ENCODE results near the gene KRT6C.

KRT6C gene

GRCh38 chr12:52436828-52437474 is 36.7 kb downstream of the KRT6C start:
- H3K4me1 ChIP-seq (ENCODE audit: control insufficient read depth in 5 of 5, insufficient read depth in 5 of 5, low read length in 5 of 5): peaks cover 0 to under 1% (median under 1%) of the 10 kb centered on the region in 5 donors
- peaks cover 0 to 2% (median 0%) of the 10 kb centered on the region in 5 donors for H3K27me3 ChIP-seq (ENCODE audit: control insufficient read depth in 5 of 5, insufficient read depth in 4 of 5, low read length in 5 of 5)
- no peak overlapping the region for H3K27ac ChIP-seq (ENCODE audit: low read depth, low read length)
- no peak overlapping the region for H3K9ac ChIP-seq (ENCODE audit: low read length in 5 of 5)
- no peaks in the 10 kb centered on the region for H3K36me3 ChIP-seq (ENCODE audit: control insufficient read depth in 5 of 5, insufficient read depth in 5 of 5, low read length in 5 of 5)
- no peak overlapping the region for H3K4me3 ChIP-seq (ENCODE audit: low read depth in 1 of 5, low read length in 5 of 5)
- H3K9me3 ChIP-seq (ENCODE audit: control insufficient read depth in 5 of 5, low read length in 5 of 5): no peaks in the 10 kb centered on the region

- H3K4me1 ChIP-seq (ENCODE audit: control insufficient read depth in 5 of 5, insufficient read depth in 5 of 5, low read length in 5 of 5): no peaks in the 10 kb centered on the region
- peaks cover 0 to 2% (median 0%) of the 10 kb centered on the region in 5 donors for H3K27me3 ChIP-seq (ENCODE audit: control insufficient read depth in 5 of 5, insufficient read depth in 4 of 5, low read length in 5 of 5)
- no peaks in the 10 kb centered on the region for H3K9me3 ChIP-seq (ENCODE audit: control insufficient read depth in 5 of 5, low read length in 5 of 5)
- no peaks in the 10 kb centered on the region for H3K36me3 ChIP-seq (ENCODE audit: control insufficient read depth in 5 of 5, insufficient read depth in 5 of 5, low read length in 5 of 5)
- no peak overlapping the region for H3K4me3 ChIP-seq (ENCODE audit: low read depth in 1 of 5, low read length in 5 of 5)
- H3K9ac ChIP-seq (ENCODE audit: low read length in 5 of 5): no peak overlapping the region
- H3K27ac ChIP-seq (ENCODE audit: low read depth, low read length): no peak overlapping the region
Measured at GRCh38 chr12:52436000-52436827, 37.4 kb downstream of the KRT6C start.

- H3K9me3 ChIP-seq (ENCODE audit: control insufficient read depth in 5 of 5, low read length in 5 of 5): no peaks in the 10 kb centered on the region
- no peaks in the 10 kb centered on the region for H3K4me1 ChIP-seq (ENCODE audit: control insufficient read depth in 5 of 5, insufficient read depth in 5 of 5, low read length in 5 of 5)
- peaks cover 0 to 2% (median 0%) of the 10 kb centered on the region in 5 donors for H3K27me3 ChIP-seq (ENCODE audit: control insufficient read depth in 5 of 5, insufficient read depth in 4 of 5, low read length in 5 of 5)
- H3K27ac ChIP-seq (ENCODE audit: low read depth, low read length): no peak overlapping the region
- H3K4me3 ChIP-seq (ENCODE audit: low read depth in 1 of 5, low read length in 5 of 5): no peak overlapping the region
- H3K9ac ChIP-seq (ENCODE audit: low read length in 5 of 5): no peak overlapping the region
- no peaks in the 10 kb centered on the region for H3K36me3 ChIP-seq (ENCODE audit: control insufficient read depth in 5 of 5, insufficient read depth in 5 of 5, low read length in 5 of 5)
Measured at GRCh38 chr12:52435659-52435999, 38.0 kb downstream of the KRT6C start.

GRCh38 chr12:52434760-52435530 is 38.7 kb downstream of the KRT6C start:
- Histone ChIP-seq H3K4me1 (ENCODE audit: control insufficient read depth in 5 of 5, insufficient read depth in 5 of 5, low read length in 5 of 5) (no peaks in the 10 kb centered on the region), H3K4me3 (ENCODE audit: low read depth in 1 of 5, low read length in 5 of 5) (no peak overlapping the region), H3K27me3 (ENCODE audit: control insufficient read depth in 5 of 5, insufficient read depth in 4 of 5, low read length in 5 of 5) (peaks cover 0 to 2% (median 0%) of the 10 kb centered on the region in 5 donors), H3K27ac (ENCODE audit: low read depth, low read length) (no peak overlapping the region), H3K9ac (ENCODE audit: low read length in 5 of 5) (no peak overlapping the region), H3K36me3 (ENCODE audit: control insufficient read depth in 5 of 5, insufficient read depth in 5 of 5, low read length in 5 of 5) (no peaks in the 10 kb centered on the region), H3K9me3 (ENCODE audit: control insufficient read depth in 5 of 5, low read length in 5 of 5) (no peaks in the 10 kb centered on the region)

- Histone ChIP-seq H3K36me3 (ENCODE audit: control insufficient read depth in 5 of 5, insufficient read depth in 5 of 5, low read length in 5 of 5) (no peaks in the 10 kb centered on the region), H3K27ac (ENCODE audit: low read depth, low read length) (no peak within 1 kb of the TSS), H3K27me3 (ENCODE audit: control insufficient read depth in 5 of 5, insufficient read depth in 4 of 5, low read length in 5 of 5) (peaks cover 0 to 2% (median 0%) of the 10 kb centered on the region in 5 donors), H3K9ac (ENCODE audit: low read length in 5 of 5) (no peak within 1 kb of the TSS), H3K9me3 (ENCODE audit: control insufficient read depth in 5 of 5, low read length in 5 of 5) (no peaks in the 10 kb centered on the region), H3K4me1 (ENCODE audit: control insufficient read depth in 5 of 5, insufficient read depth in 5 of 5, low read length in 5 of 5) (no peaks in the 10 kb centered on the region), H3K4me3 (ENCODE audit: low read depth in 1 of 5, low read length in 5 of 5) (no peak within 1 kb of the TSS)
Measured at GRCh38 chr12:52434081-52434733, 39.4 kb downstream of the KRT6C start, which contains the start of gene KRT75. KRT75 (minus strand) TSS chr12:52434371; CDS start chr12:52434304, 67 bp downstream.

- no peaks in the 10 kb centered on the region for H3K4me1 ChIP-seq (ENCODE audit: control insufficient read depth in 5 of 5, insufficient read depth in 5 of 5, low read length in 5 of 5)
- no peak overlapping the region for H3K9ac ChIP-seq (ENCODE audit: low read length in 5 of 5)
- peaks cover 0 to 2% (median 0%) of the 10 kb centered on the region in 5 donors for H3K27me3 ChIP-seq (ENCODE audit: control insufficient read depth in 5 of 5, insufficient read depth in 4 of 5, low read length in 5 of 5)
- H3K4me3 ChIP-seq (ENCODE audit: low read depth in 1 of 5, low read length in 5 of 5): no peak overlapping the region
- H3K9me3 ChIP-seq (ENCODE audit: control insufficient read depth in 5 of 5, low read length in 5 of 5): no peaks in the 10 kb centered on the region
- no peak overlapping the region for H3K27ac ChIP-seq (ENCODE audit: low read depth, low read length)
- H3K36me3 ChIP-seq (ENCODE audit: control insufficient read depth in 5 of 5, insufficient read depth in 5 of 5, low read length in 5 of 5): no peaks in the 10 kb centered on the region
Measured at GRCh38 chr12:52433501-52434080, 40.0 kb downstream of the KRT6C start.

GRCh38 chr12:52432559-52433207 is 40.9 kb downstream of the KRT6C start:
- no peaks in the 10 kb centered on the region for H3K4me1 ChIP-seq (ENCODE audit: control insufficient read depth in 5 of 5, insufficient read depth in 5 of 5, low read length in 5 of 5)
- no peak overlapping the region for H3K27ac ChIP-seq (ENCODE audit: low read depth, low read length)
- H3K4me3 ChIP-seq (ENCODE audit: low read depth in 1 of 5, low read length in 5 of 5): no peak overlapping the region
- H3K36me3 ChIP-seq (ENCODE audit: control insufficient read depth in 5 of 5, insufficient read depth in 5 of 5, low read length in 5 of 5): no peaks in the 10 kb centered on the region
- no peak overlapping the region for H3K9ac ChIP-seq (ENCODE audit: low read length in 5 of 5)
- peaks cover 0 to 2% (median 0%) of the 10 kb centered on the region in 5 donors for H3K27me3 ChIP-seq (ENCODE audit: control insufficient read depth in 5 of 5, insufficient read depth in 4 of 5, low read length in 5 of 5)
- H3K9me3 ChIP-seq (ENCODE audit: control insufficient read depth in 5 of 5, low read length in 5 of 5): no peaks in the 10 kb centered on the region

GRCh38 chr12:52428121-52428520 is 45.5 kb downstream of the KRT6C start:
- H3K27me3 ChIP-seq (ENCODE audit: control insufficient read depth in 5 of 5, insufficient read depth in 4 of 5, low read length in 5 of 5): no peaks in the 10 kb centered on the region
- H3K27ac ChIP-seq (ENCODE audit: low read depth, low read length): no peak overlapping the region
- peaks cover 0 to 9% (median 8%) of the 10 kb centered on the region in 5 donors for H3K4me1 ChIP-seq (ENCODE audit: control insufficient read depth in 5 of 5, insufficient read depth in 5 of 5, low read length in 5 of 5)
- H3K4me3 ChIP-seq (ENCODE audit: low read depth in 1 of 5, low read length in 5 of 5): no peak overlapping the region
- no peak overlapping the region for H3K9ac ChIP-seq (ENCODE audit: low read length in 5 of 5)
- no peaks in the 10 kb centered on the region for H3K36me3 ChIP-seq (ENCODE audit: control insufficient read depth in 5 of 5, insufficient read depth in 5 of 5, low read length in 5 of 5)
- H3K9me3 ChIP-seq (ENCODE audit: control insufficient read depth in 5 of 5, low read length in 5 of 5): no peaks in the 10 kb centered on the region

GRCh38 chr12:52427083-52427482 is 46.5 kb downstream of the KRT6C start:
- Histone ChIP-seq H3K4me1 (ENCODE audit: control insufficient read depth in 5 of 5, insufficient read depth in 5 of 5, low read length in 5 of 5) (peaks cover 0 to 13% (median 12%) of the 10 kb centered on the region in 5 donors), H3K27ac (ENCODE audit: low read depth, low read length) (no peak overlapping the region), H3K9me3 (ENCODE audit: control insufficient read depth in 5 of 5, low read length in 5 of 5) (no peaks in the 10 kb centered on the region), H3K36me3 (ENCODE audit: control insufficient read depth in 5 of 5, insufficient read depth in 5 of 5, low read length in 5 of 5) (no peaks in the 10 kb centered on the region), H3K4me3 (ENCODE audit: low read depth in 1 of 5, low read length in 5 of 5) (no peak overlapping the region), H3K27me3 (ENCODE audit: control insufficient read depth in 5 of 5, insufficient read depth in 4 of 5, low read length in 5 of 5) (no peaks in the 10 kb centered on the region), H3K9ac (ENCODE audit: low read length in 5 of 5) (no peak overlapping the region)
